GM10266 (cell line): ENCODE results near the gene FXYD7.

Source experiments
- DNase-seq: peaks from one replicate; pipeline ENCODE4 v3.0.0; 2012; ENCODE audit errors: extremely low spot score
- CTCF ChIP-seq: IDR thresholded peaks from 2 replicates; pipeline ENCODE4 v1.5.1; 2012; ENCODE audit warnings: mild to moderate bottlenecking, low read depth; ENCODE audit not compliant: control insufficient read depth, insufficient read depth; ENCODE audit errors: missing control alignments

The FXYD7 gene

DNA sequence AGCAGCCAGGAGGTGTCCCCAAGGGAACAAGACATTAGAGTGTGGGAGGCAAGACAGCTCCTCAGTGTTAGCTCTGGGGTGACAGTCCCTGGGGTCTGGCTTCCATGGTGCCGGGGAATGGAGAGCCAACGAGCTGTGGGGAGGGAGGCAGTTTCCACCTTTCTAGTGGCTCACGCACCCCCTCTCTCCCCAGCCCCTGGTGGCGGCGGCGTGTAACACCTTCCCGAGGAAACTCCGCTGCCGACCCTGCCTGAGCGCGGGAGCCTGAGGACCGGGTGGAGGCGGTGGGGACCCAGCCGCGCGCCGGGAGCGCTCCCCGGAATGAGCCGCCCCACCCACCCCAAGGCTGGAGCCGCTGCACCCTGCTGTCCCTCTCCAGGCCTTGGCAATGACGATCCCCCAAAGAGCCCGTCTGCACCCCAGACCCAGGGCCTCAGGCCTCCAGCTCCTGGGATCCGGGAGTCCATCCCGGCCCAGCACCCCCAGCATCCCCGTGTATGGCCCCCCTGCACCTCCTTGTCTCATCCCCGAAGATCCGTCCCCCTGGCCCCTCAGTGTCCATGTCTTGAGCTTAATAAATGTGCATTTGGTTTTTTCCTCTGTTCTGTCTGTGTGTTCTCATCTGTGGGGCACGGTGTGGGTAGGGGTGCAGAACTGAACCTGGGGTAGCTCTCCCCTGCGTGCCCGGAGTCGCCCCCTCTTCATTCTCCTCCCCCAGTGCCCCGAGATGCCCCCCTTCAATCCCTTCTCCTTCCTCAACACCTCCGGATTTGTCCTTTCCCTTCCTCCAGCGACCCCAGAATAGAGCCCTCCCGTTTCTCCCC lies 10.9 kb downstream of the FXYD7 start:
- TF ChIP-seq CTCF: peak; percentile 55
- peak; percentile 77 for DNase-seq

GRCh38 chr19:35154525-35155406 lies 11.7 kb downstream of the FXYD7 start, which contains the start of gene FXYD5:
Gene FXYD5, plus strand, starts transcription at chr19:35154735. Its CDS starts 816 bp downstream, at chr19:35155551.
- TF ChIP-seq CTCF: no peak
- peak; percentile 78 for DNase-seq

GRCh38 chr19:35155441-35155840 lies 12.4 kb downstream of the FXYD7 start:
- TF ChIP-seq CTCF: peak; percentile 6
- no peak for DNase-seq

GRCh38 chr19:35155981-35156672 lies 13.1 kb downstream of the FXYD7 start:
- TF ChIP-seq CTCF: no peak

DNA sequence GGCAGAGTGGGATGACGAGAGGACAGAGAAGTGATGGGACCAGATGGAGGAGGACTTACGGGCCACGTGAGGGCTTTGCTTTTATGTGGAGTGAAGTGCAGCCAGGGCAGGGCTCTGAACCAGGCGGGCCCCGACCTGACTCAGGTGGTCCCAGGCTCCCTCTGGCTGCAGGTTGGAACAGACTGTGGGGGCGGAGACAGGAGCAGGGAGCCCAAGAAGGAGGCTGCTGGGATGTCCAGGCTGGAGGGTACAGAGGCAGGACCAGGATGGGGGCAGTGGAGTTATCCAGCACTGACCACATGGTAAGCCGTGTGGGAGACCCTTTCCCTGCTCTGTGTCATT lies 13.6 kb downstream of the FXYD7 start:
- DNase-seq: no peak
- TF ChIP-seq CTCF: no peak

More at GRCh38 chr19:35155981-35156672, 13.1 kb downstream of the FXYD7 start:
- no peak for DNase-seq

DNA sequence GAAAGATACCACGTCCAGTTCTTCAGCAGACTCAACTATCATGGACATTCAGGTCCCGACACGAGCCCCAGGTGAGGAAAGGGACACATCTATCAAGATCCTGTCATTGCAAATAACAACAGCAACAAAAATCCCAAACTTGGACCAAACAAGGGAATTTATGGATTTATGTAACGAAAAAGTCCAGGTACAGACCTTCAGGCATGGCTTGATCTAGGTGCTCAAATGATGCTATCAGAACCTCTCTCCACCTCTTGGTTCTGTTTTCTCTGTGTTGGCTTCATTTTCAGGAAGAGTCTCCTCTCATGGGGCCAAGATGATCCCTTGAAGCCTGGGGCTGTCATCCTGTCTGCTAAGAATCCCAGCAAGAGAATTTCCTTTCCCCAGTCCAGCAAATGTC lies 14.4 kb downstream of the FXYD7 start:
- DNase-seq: no peak

More for the DNA sequence above, 14.4 kb downstream of the FXYD7 start:
- no peak for TF ChIP-seq CTCF
